GM15510 (cell line): Measurements from ENCODE around the gene PLPP1.

Experiments
- POLR2A ChIP-seq: IDR thresholded peaks from 3 replicates; pipeline ENCODE4 v1.6.1; 2011; ENCODE audit warnings: borderline replicate concordance; ENCODE audit not compliant: insufficient read length; ENCODE audit errors: extremely low read depth

The PLPP1 gene

DNA sequence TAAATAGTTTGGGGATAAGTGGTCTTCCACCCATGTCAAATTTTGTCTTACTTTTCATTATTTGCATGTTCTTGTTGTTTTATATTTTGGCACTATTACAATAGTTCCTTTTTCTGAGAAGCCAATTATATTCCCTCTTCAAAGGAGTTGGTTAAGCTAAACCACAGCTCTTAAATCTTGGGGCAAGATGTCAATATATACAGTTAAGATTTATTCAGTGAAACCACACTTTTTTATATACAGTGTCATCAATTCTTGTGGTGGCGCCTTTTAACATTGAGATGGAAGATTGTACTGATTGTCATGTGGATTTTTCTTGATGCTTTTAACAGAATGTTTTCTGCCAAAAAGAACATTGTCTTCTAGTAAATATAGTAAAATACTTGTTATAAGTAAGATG, 122.9 kb downstream of the PLPP1 start:
- no peak for TF ChIP-seq POLR2A

DNA sequence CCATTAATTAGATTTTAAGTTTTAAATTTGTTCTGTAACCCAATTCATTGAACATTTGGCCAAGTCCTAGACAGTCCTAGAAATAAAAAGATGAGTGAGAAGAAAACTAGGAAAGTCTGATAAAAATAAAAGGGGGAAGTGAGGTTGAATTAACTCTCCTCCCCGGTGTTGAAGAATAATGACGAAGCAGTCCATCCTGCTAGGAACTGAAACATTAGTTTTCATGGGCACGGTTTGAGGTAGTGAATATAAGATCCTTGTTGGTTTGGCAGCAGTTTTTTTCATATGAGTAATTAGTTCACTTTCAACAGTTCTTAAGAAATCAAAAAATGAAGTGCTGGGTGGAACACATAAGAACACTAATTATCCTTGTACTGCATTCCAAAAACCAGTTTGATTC, 123.9 kb downstream of the PLPP1 start:
- no peak for TF ChIP-seq POLR2A

DNA sequence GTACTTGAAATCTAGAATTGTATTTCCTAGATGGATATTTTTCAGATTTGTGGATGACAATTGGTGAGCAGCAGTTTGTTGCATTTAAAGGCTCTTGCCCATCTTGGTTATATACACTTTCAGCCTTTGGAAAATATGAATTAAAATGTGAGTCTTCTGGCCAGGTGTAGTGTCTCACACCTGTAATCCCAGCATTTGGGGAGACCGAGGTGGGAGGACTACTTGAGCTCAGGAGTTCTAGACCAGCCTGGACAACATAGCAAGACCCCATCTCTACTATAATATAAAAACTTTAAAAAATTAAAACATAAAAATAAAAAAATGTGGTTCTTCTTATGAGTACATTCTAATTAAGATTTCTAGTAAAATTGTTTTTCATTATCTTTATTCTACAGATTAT, 125.0 kb downstream of the PLPP1 start:
- TF ChIP-seq POLR2A = no peak

DNA sequence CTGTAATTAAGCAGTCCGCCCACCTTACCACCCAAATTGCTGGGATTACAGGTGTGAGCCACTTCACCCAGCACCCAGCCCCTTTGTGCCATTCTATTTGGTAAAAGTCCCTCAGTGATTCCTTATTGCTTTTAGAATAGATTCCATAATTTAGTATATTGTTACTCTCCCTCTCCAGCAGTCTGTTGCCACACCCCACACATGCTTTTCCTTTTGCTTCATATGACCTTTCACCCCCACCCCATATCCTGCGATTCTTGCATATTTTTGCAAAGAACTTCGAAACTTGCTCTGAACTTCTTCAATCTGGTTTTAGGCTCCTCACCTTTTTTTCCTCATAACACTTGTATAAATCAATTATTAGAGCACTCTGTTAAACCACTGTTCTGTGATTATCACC, 126.8 kb downstream of the PLPP1 start:
- no peak for TF ChIP-seq POLR2A

DNA sequence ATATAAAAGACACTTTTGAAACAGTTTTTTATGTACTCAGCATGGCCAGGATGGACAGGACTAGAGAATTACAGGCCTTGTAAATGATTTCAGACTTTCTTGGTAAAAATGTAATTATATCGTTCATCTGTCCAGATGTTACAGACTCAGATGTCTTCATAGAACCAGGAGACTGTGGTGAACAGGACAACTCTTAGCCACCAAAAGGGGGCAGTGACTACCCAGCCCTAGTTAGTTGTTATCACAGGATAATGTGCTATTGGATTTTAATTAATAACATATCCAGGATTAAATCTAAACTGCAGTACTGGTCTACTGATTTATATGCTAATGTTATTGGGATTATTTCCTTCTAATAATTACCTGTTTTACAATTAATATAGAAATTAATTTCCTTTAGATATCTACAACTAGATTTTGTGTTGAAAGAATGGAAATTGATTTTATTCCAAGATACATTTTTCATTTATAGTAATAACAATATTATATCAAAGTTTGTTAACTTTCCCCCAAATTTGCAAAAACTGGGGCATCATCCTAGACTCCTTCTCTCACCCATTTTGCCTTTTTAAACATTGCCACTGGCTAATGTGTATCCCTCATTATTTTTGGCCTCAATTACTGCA, 127.6 kb downstream of the PLPP1 start:
- no peak for TF ChIP-seq POLR2A

GRCh38 chr5:55406292-55406691, 128.5 kb downstream of the PLPP1 start:
- no peak for TF ChIP-seq POLR2A

DNA sequence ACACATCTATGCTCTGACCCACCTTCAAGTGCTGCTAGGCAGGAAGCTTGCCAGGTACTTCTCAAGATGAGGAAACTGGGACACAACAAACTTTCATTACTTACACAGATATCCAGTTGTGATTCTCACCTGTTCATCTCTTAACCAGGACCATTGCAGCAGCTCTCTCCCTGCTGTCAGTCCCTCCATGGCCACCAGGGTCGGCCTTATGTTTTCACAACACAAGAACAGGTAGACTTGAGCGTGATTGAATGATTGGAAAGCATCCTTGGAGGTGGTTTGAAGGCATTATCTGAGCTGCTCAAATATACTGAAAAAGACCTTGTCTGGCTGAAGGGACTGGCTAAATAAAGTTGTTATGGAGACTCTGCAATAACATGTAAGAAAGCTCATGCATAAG, 132.6 kb downstream of the PLPP1 start:
- TF ChIP-seq POLR2A = no peak

- no peak for TF ChIP-seq POLR2A
Observed at GRCh38 chr5:55393501-55394175, 141.1 kb downstream of the PLPP1 start.

DNA sequence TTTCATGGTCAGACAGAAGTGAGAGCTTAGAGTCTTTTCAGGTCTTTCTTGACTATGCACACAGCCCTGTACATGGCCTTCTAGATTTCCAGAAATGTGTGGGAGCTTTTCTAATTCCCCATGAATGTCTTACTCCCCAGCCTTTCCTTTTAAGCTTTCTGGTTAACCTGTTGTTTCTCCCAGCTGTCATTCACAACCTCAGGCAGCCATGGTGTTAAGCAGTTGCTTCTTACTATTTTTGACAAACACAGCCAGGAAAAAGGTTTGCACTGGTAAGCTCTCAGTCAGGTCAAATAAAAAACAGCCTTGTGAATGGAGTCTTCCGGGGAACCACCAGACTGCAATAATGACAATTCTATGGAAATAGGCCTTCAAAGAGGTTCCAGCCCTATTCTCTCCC, 142.1 kb downstream of the PLPP1 start:
- TF ChIP-seq POLR2A = no peak

- no peak for TF ChIP-seq POLR2A
Observed at GRCh38 chr5:55391707-55392106, 143.1 kb downstream of the PLPP1 start.

DNA sequence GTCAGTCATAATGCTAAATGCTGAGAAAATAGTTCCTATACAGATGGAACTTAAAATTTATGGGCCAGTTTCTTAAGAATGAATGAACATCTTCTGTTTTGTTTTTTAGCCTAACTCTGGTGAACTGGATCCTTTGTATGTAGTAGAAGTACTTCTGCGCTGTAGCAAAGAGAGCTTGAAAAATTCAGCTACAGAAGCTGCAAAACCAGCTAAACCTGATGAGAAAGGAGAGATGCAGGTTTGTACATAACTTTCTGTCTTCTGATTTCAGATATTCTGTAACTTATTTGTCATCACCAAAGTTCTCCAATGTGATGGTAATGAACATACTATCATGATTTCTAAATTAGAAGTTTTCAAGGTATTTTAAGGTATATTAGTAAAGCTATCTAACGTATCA, 146.9 kb downstream of the PLPP1 start:
- TF ChIP-seq POLR2A = no peak

- no peak for TF ChIP-seq POLR2A
Observed at GRCh38 chr5:55386356-55386755, 148.4 kb downstream of the PLPP1 start.

GRCh38 chr5:55385846-55386245, 148.9 kb downstream of the PLPP1 start:
- no peak for TF ChIP-seq POLR2A

- TF ChIP-seq POLR2A = no peak
Observed at GRCh38 chr5:55385227-55385626, 149.5 kb downstream of the PLPP1 start.

DNA sequence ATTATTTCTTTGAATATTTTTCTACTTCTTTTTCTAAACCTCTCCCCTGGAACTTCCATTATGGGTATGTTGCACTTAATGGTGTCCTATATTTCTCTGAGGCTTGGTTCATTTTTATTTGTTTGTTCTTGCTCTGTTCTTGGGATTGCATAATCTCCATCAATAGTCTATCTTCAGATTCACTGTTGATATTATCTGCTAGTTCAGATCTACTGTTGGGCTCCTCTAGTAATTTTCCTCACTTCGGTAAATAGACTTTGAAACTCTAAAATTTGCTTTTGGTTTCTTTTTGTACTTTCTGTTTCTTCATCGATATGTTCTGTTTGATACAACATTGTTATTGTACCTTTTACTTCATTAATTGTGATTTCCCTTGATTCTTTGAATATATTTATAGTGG, 150.7 kb downstream of the PLPP1 start:
- no peak for TF ChIP-seq POLR2A

DNA sequence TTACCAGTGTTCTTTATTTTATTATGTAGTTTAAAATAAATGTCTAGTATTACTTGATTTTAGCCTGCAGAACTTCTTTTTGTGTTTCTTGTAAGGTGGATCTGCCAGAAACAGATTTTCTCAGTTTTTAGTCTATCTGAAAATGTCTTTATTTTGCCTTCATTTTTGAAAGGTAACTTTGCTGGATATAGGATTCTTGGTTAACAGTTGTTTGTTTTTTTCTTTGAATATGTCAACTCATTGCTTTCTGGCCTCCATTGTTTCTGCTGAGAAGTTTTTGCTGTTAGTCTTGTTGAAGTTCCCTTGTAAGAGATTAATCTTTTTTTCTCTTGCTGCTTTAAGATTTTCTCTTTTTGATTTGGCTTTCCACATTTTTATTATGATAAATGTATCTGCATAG, 151.5 kb downstream of the PLPP1 start:
- TF ChIP-seq POLR2A = no peak
